Urinary bladder (tissue), 4 donors: Measurements from ENCODE around the gene ZSCAN21. TPM values are rescaled to one million over a fixed set of nuclear protein-coding genes. Genes with fewer than 3 reads are reported as not detected.

Experiments used
- DNase-seq: peaks from one replicate; pipeline ENCODE4 v3.0.0-alpha.2; 2015; ENCODE audit errors: extremely low spot score
- H3K27ac ChIP-seq: one replicate; pipeline ENCODE4 v1.5.1; 2013; ENCODE audit warnings: low read depth, mild to moderate bottlenecking, moderate library complexity
- H3K36me3 ChIP-seq: one replicate; pipeline ENCODE4 v1.6.1; 2013; ENCODE audit warnings: mild to moderate bottlenecking, moderate library complexity; ENCODE audit not compliant: insufficient read depth
- H3K4me1 ChIP-seq: one replicate; pipeline ENCODE4 v1.6.1; 2013; ENCODE audit warnings: mild to moderate bottlenecking, moderate library complexity; ENCODE audit not compliant: insufficient read depth
- H3K4me3 ChIP-seq: one replicate; pipeline ENCODE4 v1.5.1; 2013; ENCODE audit warnings: low read depth, low read length
- WGBS: extraction: QIAGEN DNeasy Blood & Tissue Kit; methylation state at CpG from one replicate; pipeline ENCODE4 v1.1.7; 2013; 5-methylcytosine and 5-hydroxymethylcytosine counted together
- polyA plus RNA-seq: library from polyadenylated mRNA; stranded (reverse); fragments of 200-250 nt; gene quantifications from one replicate; pipeline ENCODE4 v1.2.3, GENCODE V29; 2013
- small RNA-seq: library from RNA; depleted of rRNA; stranded (forward); fragments of <200 nt; gene quantifications from one replicate; pipeline ENCODE3, GENCODE V24; 2014
- total RNA-seq: library from RNA; depleted of rRNA; stranded (reverse); fragments of >200 nt; gene quantifications from one replicate; pipeline ENCODE4 v1.2.3, GENCODE V29; 2014
- donor health status: healthy with polysubstance abuse.
- donor health status: healthy.

The ZSCAN21 gene
- total and polyA plus RNA-seq, 2 donors, result 10.4 to 11.6 TPM

DNA sequence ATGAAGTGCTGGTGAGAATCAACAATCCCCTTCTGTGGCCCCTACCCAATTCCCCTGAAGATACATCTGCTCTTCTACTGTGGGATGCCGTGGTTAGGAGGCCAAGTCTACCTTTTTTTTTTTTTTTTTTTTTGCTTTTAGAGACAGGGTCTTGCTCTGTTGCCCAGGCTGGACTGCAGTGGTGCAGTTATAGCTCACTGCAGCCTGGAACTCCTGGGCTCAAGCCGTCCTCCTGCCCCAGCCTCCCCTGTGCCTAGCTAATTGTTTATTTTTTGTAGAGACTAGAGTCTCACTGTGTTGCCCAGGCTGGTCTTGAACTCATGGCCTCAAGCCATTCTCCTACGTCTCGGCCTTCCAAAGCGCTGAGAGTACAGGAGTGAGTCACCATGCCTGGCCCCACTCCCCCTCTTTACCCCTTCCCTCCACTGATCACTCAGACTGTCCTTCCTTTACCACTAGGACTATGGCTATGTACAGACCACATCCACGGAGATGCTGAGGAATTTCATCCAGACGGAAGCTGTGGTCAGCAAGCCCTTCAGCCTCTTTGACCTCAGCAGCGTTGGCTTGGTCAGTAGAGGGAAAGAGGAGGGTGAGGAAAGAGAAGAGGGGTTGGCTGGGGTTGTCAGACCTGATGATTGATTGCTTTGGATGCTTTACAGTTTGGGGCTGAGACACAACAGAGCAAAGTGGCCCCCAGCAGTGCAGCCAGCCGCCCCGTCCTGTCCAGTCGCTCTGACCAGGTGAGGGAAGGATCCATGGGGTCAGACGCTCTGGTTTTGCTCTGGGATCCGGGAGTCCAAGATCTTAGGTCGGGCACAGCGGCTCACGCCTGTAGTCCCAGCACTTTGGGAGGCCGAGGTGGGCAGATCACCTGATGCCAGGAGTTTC lies 53.6 kb downstream of the ZSCAN21 start:
- no peak overlapping the region for H3K4me3 ChIP-seq
- DNase-seq, result no peak
- WGBS, result 83% methylated on average over 17 of the region's 17 CpGs
- H3K4me1 ChIP-seq, result no peaks in the 10 kb centered on the region
- H3K27ac ChIP-seq, result no peak overlapping the region
- peaks cover 4% of the 10 kb centered on the region for H3K36me3 ChIP-seq

GRCh38 chr7:100105534-100105933 lies 56.0 kb downstream of the ZSCAN21 start:
- Histone ChIP-seq H3K4me3 (no peak overlapping the region), H3K36me3 (peaks cover 4% of the 10 kb centered on the region), H3K27ac (no peak overlapping the region), H3K4me1 (no peaks in the 10 kb centered on the region)
- no peak for DNase-seq
- 95% methylated on average over 4 of the region's 4 CpGs for WGBS

GRCh38 chr7:100106633-100107032 lies 57.1 kb downstream of the ZSCAN21 start:
- DNase-seq, result no peak
- Histone ChIP-seq H3K4me1 (no peaks in the 10 kb centered on the region), H3K4me3 (no peak overlapping the region), H3K27ac (no peak overlapping the region), H3K36me3 (peaks cover 4% of the 10 kb centered on the region)
- 83% methylated on average over 17 of the region's 17 CpGs for WGBS

DNA sequence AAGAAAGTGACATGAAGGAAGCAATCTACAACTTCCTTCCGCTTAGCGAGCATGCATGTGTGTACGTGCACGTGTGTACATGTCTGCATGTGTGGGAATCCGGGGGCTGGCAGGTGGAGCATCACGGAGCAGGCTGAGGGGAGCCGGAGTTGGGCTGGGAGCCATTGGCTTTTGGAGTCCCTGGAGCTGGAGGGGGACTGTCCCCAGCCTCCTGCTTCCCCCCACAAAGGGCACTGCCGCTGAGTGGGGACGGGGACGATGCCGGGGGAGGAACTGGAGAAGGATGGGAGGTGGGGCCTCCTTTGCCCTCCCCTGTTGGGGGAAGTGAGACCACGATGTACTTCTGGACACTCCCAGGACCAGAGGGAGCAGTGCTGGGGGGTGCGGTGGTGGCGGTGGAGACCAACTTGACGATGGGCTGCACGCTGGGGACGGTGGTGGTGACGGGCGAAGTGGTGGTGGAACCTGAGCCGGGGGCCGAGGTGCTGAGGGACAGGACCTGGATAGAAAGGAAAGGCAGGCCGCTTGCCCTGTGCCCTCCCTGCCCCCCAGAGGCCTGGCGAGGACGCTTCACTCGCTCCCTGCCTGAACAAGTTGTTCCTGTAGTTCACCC lies 57.7 kb downstream of the ZSCAN21 start:
- Histone ChIP-seq H3K36me3 (peaks cover 4% of the 10 kb centered on the region), H3K27ac (no peak overlapping the region)
- WGBS, result 83% methylated on average over 25 of the region's 25 CpGs

GRCh38 chr7:100107890-100108289 lies 58.3 kb downstream of the ZSCAN21 start:
- peaks cover 4% of the 10 kb centered on the region for H3K36me3 ChIP-seq
- DNase-seq, result no peak
- no peak overlapping the region for H3K27ac ChIP-seq
- no peak overlapping the region for H3K4me3 ChIP-seq
- 66% methylated on average over 11 of the region's 11 CpGs for WGBS
- H3K4me1 ChIP-seq, result no peaks in the 10 kb centered on the region

More for the DNA sequence above, 57.7 kb downstream of the ZSCAN21 start:
- no peak for DNase-seq
- Histone ChIP-seq H3K4me3 (no peak overlapping the region), H3K4me1 (no peaks in the 10 kb centered on the region)

DNA sequence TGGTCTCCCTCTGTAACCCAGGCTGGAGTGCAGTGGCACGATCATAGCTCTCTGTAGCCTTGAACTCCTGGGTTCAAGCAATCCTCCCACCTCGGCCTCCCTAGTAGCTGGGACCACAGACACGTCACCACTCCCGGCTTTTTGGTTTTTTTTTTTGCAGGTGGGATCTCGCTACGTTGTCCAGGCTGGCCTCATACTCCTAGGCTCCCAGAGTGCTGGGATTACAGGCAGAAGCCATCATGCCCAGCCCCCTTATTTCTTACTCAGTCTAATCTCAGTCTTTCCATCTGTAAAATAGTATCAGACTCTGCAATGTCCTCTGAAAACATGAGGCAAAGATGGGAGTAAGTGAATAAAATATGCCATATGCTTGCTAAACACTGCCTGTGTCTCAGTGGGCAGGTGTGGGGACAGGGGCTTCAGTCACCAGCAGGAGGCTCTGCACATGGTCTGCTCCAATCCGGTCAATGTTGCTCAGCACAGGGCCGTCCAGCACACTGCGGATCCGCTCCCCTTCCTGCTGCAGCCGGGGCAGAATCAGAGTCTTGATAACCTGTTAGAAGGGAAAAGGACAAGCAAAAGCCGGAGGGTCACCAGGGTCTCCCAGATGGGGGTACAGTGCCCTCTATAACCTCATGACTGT lies 60.1 kb downstream of the ZSCAN21 start:
- no peak overlapping the region for H3K4me3 ChIP-seq
- 80% methylated on average over 12 of the region's 12 CpGs for WGBS
- H3K4me1 ChIP-seq, result no peaks in the 10 kb centered on the region
- peaks cover 4% of the 10 kb centered on the region for H3K36me3 ChIP-seq
- no peak for DNase-seq
- no peak overlapping the region for H3K27ac ChIP-seq

DNA sequence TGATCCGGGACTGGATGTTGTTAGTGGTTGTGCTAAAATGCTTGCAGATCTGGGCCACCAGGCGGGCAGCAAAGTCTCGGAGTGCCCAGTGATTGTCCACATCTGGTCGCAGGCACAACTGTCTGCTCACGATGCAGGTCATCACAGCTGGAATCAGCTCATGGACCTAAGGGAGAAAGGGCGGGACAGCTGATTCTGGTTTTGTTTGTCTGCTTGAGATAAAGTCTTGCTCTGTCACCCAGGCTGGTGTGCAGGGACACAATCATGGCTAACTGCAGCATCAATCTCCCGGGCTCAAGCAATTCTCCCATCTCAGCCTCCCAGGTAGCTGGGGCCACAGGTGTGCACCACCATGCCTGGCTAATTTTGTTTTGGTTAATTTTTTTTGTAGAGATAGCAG lies 61.6 kb downstream of the ZSCAN21 start:
- WGBS, result 94% methylated on average over 7 of the region's 7 CpGs
- H3K27ac ChIP-seq, result no peak overlapping the region
- H3K4me1 ChIP-seq, result no peaks in the 10 kb centered on the region
- DNase-seq, result no peak
- H3K36me3 ChIP-seq, result peaks cover under 1% of the 10 kb centered on the region
- H3K4me3 ChIP-seq, result no peak overlapping the region

- H3K4me3 ChIP-seq, result no peak overlapping the region
- WGBS, result 90% methylated on average over 13 of the region's 13 CpGs
- no peak overlapping the region for H3K27ac ChIP-seq
- no peak for DNase-seq
- H3K36me3 ChIP-seq, result no peaks in the 10 kb centered on the region
- no peaks in the 10 kb centered on the region for H3K4me1 ChIP-seq
These were observed 62.3 kb downstream of the ZSCAN21 start for GRCh38 chr7:100111914-100112313.

Small RNAs within 50 kb of the gene (small RNA-seq; reads per million reads assigned to genes)
- gene MIR106B (114 reads per million, percentile 97 among the genes with 10 or more reads in this experiment), gene MIR25 (1,456 reads per million, percentile 99 among the genes with 10 or more reads in this experiment), gene MIR93 (361 reads per million, percentile 98 among the genes with 10 or more reads in this experiment)

Other genes with a start within 250 kb of the ZSCAN21 start
- not detected for gene CYP3A43, start 221.8 kb upstream of the ZSCAN21 start, total RNA-seq
- gene CYP3A43, start 221.8 kb upstream of the ZSCAN21 start, polyA plus RNA-seq, result not detected
- not detected for gene OR2AE1, start 172.7 kb upstream of the ZSCAN21 start, total RNA-seq
- gene OR2AE1, start 172.7 kb upstream of the ZSCAN21 start, polyA plus RNA-seq, result 0.13 TPM
- 27.9 TPM for gene TRIM4, start 130.2 kb upstream of the ZSCAN21 start, total RNA-seq
- gene TRIM4, start 130.2 kb upstream of the ZSCAN21 start, polyA plus RNA-seq, result 30.2 TPM
- gene GJC3, start 120.2 kb upstream of the ZSCAN21 start, total RNA-seq, result not detected
- gene GJC3, start 120.2 kb upstream of the ZSCAN21 start, polyA plus RNA-seq, result 0.14 TPM
- gene AZGP1, start 73.7 kb upstream of the ZSCAN21 start, total RNA-seq, result 1.9 TPM
- gene AZGP1, start 73.7 kb upstream of the ZSCAN21 start, polyA plus RNA-seq, result 9.3 TPM
- gene ZKSCAN1, start 34.2 kb upstream of the ZSCAN21 start, total RNA-seq, result 51.5 TPM
- gene ZKSCAN1, start 34.2 kb upstream of the ZSCAN21 start, polyA plus RNA-seq, result 14.3 TPM
- gene ZNF3, start 31.9 kb downstream of the ZSCAN21 start, total RNA-seq, result 38.3 TPM
- gene ZNF3, start 31.9 kb downstream of the ZSCAN21 start, polyA plus RNA-seq, result 17.4 TPM
- gene COPS6, start 39.2 kb downstream of the ZSCAN21 start, total RNA-seq, result 36.1 TPM
- 160 TPM for gene COPS6, start 39.2 kb downstream of the ZSCAN21 start, polyA plus RNA-seq
- gene MCM7, start 51.6 kb downstream of the ZSCAN21 start, total RNA-seq, result 44.6 TPM
- 62.5 TPM for gene MCM7, start 51.6 kb downstream of the ZSCAN21 start, polyA plus RNA-seq
- 13.9 TPM for gene AP4M1, start 51.9 kb downstream of the ZSCAN21 start, total RNA-seq
- gene AP4M1, start 51.9 kb downstream of the ZSCAN21 start, polyA plus RNA-seq, result 23.9 TPM
- gene TAF6, start 69.6 kb downstream of the ZSCAN21 start, total RNA-seq, result 20.6 TPM
- 55.4 TPM for gene TAF6, start 69.6 kb downstream of the ZSCAN21 start, polyA plus RNA-seq
- gene CNPY4, start 69.9 kb downstream of the ZSCAN21 start, total RNA-seq, result 34.5 TPM
- gene CNPY4, start 69.9 kb downstream of the ZSCAN21 start, polyA plus RNA-seq, result 26.1 TPM
- 1.3 TPM for gene MBLAC1, start 77.2 kb downstream of the ZSCAN21 start, total RNA-seq
- 4.7 TPM for gene MBLAC1, start 77.2 kb downstream of the ZSCAN21 start, polyA plus RNA-seq
- gene LAMTOR4, start 99.1 kb downstream of the ZSCAN21 start, total RNA-seq, result 36.3 TPM
- gene LAMTOR4, start 99.1 kb downstream of the ZSCAN21 start, polyA plus RNA-seq, result 251 TPM
- 5.4 TPM for gene TRAPPC14, start 108.9 kb downstream of the ZSCAN21 start, total RNA-seq
- 11.6 TPM for gene TRAPPC14, start 108.9 kb downstream of the ZSCAN21 start, polyA plus RNA-seq
- 6.5 TPM for gene GAL3ST4, start 118.8 kb downstream of the ZSCAN21 start, total RNA-seq
- gene GAL3ST4, start 118.8 kb downstream of the ZSCAN21 start, polyA plus RNA-seq, result 9.8 TPM
- 3.7 TPM for gene GPC2, start 127.6 kb downstream of the ZSCAN21 start, total RNA-seq
- gene GPC2, start 127.6 kb downstream of the ZSCAN21 start, polyA plus RNA-seq, result 0.80 TPM
- 0.90 TPM for gene STAG3, start 128.1 kb downstream of the ZSCAN21 start, total RNA-seq
- gene STAG3, start 128.1 kb downstream of the ZSCAN21 start, polyA plus RNA-seq, result 0.61 TPM
- 0.21 TPM for gene PVRIG, start 170.2 kb downstream of the ZSCAN21 start, total RNA-seq
- 0.77 TPM for gene PVRIG, start 170.2 kb downstream of the ZSCAN21 start, polyA plus RNA-seq